VCaP (cell line): Measurements from ENCODE around the gene CFAP45.

Source experiments
- H3K27ac ChIP-seq: fragments of 450-650 bp; 2 replicates; pipeline ENCODE4 v1.5.1; 2017
- TF ChIP-seq, protein P1 (sequence below): fragments of 450-650 bp; conservative IDR thresholded peaks from 2 replicates; pipeline ENCODE4 v1.5.1; 2017; ENCODE audit warnings: mild to moderate bottlenecking, moderate library complexity

The CFAP45 gene

DNA sequence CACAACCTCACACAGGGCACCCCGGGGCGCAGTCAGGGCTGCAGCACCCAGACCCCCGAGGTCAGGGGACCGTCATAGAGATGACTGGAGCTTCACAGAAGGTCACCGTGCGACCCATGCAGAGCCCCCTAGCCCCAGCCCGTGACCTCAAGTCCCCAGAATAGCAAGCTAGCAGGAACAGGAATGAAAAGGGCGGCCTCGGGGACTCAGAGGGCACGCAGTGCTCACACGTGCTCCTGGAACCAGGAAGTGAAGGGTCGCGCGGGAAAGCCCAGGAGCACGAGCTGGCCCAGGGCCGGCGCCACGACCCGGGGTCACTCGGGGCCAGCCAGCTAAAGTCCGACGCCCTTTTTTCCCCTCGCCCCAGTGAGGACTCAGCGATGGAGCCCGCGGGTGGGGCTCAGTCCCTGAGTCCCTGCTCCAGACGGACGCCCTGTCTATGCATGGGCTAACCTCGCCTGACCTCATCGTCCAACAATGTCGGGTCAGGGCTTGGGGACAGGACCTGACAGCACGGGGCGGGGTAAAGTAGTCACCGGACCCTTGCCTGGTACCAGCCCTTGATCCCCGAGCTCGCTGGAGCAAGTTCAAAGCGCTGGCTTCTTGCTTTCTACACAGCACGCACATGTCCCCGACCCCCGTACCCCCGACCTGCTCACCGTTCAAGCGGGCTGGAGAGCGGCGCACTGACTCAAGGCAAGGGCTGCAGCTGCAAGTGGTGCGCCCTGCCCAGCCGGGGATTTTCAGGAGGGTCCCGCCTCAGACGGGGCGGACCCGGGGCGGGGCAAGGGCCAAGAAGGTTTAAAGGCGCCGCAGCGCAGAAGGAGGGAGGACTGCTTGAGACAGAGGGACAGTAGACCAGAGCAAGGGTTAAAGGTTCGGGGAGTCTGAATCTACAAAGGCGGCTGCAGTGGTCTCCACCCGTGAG is 25.1 kb upstream of the CFAP45 start, which contains the start of gene TAGLN2:
Gene TAGLN2, minus strand, starts transcription at position 717 of the 928 bp plus-strand sequence. CDS start 4,998 bp downstream, outside the sequence.
- TF ChIP-seq, protein P1, sequence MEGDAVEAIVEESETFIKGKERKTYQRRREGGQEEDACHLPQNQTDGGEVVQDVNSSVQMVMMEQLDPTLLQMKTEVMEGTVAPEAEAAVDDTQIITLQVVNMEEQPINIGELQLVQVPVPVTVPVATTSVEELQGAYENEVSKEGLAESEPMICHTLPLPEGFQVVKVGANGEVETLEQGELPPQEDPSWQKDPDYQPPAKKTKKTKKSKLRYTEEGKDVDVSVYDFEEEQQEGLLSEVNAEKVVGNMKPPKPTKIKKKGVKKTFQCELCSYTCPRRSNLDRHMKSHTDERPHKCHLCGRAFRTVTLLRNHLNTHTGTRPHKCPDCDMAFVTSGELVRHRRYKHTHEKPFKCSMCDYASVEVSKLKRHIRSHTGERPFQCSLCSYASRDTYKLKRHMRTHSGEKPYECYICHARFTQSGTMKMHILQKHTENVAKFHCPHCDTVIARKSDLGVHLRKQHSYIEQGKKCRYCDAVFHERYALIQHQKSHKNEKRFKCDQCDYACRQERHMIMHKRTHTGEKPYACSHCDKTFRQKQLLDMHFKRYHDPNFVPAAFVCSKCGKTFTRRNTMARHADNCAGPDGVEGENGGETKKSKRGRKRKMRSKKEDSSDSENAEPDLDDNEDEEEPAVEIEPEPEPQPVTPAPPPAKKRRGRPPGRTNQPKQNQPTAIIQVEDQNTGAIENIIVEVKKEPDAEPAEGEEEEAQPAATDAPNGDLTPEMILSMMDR = no peak

DNA sequence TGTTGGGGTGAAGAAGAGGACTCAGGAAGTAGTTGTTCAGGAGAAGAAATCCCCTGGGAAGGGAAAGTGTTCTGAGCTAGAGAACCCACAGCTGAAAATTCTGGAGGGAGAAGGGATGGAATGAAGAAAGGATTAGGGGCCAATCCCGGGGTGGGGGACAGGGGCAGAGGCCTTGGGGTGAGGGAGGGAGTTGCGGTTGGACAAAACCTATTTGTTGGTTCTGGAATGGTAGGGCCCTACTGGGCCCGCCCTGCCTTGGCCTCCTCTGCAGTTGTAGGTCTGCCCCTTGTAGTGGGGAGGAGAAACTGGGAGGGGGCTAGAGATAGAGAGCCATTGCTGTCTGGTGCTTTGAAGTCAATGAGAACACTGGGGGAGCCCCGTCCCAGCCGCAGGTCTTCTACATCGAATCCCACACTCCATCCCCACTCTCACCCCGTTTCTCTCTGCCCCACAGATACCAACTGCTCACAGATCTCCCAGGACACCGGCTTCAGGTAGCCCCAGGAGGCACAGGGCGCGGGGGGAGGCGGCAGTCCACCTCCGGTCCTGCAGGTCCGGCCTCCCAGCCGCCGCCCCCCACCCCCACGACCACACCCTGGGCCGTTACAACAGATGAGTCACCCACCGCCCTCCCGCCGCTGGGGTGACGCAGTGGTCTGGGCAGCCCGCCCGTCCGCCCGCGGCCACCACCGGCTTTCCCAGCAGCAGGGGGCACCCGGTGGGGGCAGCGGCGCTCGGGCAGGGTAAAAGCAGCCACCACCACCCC is 24.2 kb upstream of the CFAP45 start:
- no peak overlapping the region for H3K27ac ChIP-seq
- TF ChIP-seq, protein P1 = no peak

More for the DNA sequence above, 25.1 kb upstream of the CFAP45 start, which contains the start of gene TAGLN2:
- peak within 1 kb of the TSS; percentile 34; the same call in 1 of the 2 replicates for H3K27ac ChIP-seq

DNA sequence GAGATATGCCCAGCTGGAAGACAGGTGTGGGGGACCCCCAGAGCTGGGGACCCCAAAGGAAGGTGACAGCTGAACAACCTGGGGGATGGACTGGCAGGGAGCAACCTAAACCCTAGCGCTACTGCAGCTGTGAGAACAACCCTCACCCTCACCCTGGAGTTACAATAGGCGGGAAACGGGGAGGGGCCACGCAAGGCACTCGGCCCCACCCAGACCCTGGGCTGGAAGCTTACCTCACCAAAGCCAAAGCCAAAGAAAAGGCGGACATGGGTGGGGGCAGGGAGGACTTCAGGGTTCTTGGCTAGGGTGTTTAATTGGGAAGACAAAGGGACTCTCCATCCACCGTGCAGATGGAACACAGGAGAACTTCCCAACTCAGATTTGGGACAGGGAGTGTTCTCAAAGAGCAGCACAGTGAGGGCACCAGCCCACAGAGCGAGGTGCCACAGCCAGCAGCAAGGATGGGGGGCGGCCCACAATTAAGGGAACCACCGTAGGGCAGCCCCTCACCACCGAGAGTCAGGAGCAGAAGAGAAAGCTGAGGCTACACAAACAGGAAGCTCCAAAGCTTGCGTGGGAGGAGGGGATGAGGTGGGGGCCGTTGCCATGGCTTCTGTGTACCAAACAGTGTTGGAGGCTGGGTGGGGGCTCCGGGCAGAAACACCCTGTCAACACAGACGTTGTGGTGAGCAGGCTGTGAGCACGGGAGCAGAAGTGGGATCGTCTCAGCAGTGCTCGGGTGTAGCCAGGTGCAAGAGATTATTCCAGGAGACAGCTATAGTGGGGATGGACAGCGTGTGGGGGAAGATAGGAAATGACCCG is 23.4 kb upstream of the CFAP45 start:
- no peak overlapping the region for H3K27ac ChIP-seq
- TF ChIP-seq, protein P1 = no peak

DNA sequence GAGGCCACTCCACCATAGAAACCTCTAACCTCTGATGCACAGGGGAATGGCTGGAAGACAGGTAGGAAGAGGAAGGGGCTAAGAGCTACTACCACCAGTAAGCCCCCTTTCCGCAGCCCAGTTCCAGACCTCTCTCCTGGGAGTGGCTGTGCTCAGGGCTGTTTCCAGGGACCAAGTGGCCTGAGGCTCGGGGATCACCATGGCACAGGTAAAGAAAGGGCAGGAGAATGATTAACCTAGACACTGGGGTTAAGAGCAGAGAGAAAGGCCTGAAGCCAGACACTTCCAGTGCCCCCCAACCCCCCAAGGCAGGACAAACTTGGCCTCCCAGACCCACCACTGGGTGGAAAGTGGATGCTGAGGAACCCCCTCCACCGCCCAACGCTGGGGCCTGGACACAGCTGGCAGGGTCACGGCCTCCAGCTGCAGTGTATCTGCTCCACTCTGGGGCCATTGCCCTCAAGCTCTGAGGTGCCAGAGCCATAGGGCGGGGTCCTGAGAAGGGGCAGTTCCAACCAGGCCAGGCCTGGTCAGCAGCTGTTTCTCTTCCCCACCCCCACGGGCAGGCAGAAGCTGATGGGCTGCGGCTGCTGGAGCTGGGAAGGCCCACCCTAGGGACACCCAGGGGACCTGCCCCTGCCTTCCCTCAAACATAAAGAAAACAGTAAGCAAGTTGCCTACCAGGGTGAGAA is 22.7 kb upstream of the CFAP45 start:
- TF ChIP-seq, protein P1 = no peak
- no peak overlapping the region for H3K27ac ChIP-seq

DNA sequence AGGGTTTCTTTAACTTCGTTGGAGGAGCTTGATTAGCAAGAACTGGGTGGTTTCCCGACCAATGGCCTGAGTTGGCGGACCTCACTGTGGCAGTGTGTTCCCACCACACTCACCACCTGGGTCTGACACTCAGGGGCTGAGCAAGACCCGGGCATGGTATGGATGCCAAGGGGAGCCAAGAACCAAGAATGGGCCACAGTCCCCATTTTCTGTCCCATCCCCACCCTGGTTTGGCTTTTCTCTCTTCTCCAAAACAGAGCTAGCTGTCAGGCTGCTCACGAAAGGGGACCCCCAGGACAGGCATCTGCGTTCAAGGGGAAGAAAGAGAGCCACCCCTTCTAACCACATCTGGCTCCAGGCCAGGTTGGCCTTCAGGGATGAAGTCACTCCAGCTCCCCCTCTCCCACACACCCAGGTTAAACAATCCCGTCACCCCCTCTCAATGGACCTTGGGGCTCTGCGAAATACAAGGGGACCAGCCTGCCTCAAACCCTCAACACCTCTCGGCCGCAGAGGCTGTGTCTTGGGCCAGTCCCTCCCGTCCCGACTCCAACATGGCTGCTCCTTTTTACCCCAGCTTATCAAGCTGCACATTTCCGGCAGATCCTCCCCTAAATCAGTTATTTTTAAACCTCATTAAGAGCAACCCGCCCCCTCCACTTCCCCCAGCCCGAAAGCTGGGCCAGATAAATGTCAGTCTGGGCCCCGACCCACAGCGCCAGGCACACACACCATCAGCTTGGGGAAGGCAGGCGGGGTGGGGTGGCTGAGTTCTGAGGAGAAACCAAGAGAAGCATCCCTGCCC is 21.9 kb upstream of the CFAP45 start:
- TF ChIP-seq, protein P1 = no peak
- no peak overlapping the region for H3K27ac ChIP-seq

DNA sequence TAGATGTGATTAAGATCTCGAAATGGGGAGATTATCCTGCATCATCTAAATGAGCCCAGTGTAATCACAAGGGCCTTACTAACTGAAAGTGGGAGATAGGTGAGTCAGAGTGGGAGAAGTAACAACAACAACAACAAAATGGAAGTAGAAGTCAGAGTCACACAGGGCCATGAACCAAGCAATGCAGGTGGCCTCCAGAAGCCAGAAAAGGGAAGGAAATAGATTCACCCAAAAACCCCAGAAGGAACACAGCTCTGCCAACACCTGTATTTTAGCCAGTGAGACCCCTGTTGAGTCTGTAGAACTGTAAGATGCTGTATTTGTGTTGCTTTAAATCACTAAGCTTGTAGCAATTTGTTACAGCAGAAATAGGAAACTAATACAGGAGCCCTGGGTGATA is 21.3 kb upstream of the CFAP45 start:
- no peak overlapping the region for H3K27ac ChIP-seq
- TF ChIP-seq, protein P1 = no peak
